CD4-positive, alpha-beta T cell (primary cell): ENCODE measurements around the gene SPTBN5. TPM values are rescaled to one million over a fixed set of nuclear protein-coding genes. Genes with fewer than 3 reads are reported as not detected.

ENCODE experiments used
- ATAC-seq: fragments of 200-7000 bp; cut with Tn5 transposase; one replicate; pipeline ENCODE4 v1.10.0; 2022; ENCODE audit warnings: mild to moderate bottlenecking; ENCODE audit not compliant: poor library complexity
- CTCF ChIA-PET: fragments of 350-600 bp; sonication (Branson Sonifier 250); formaldehyde crosslinking; loops from one replicate; lab custom pipeline; 2021; ENCODE audit warnings: antibody characterized with exemption, inconsistent platforms; lab: Charles Lee
- POLR2A ChIA-PET: fragments of 350-600 bp; sonication (Branson Sonifier 250); formaldehyde crosslinking; loops from one replicate; lab custom pipeline; 2021; ENCODE audit warnings: antibody characterized with exemption, inconsistent platforms; lab: Charles Lee
- DNase-seq, 14 experiments: peaks; one replicate each; pipeline ENCODE4 v3.0.0-alpha.2; 2013 to 2020; ENCODE audit warnings: mixed read lengths in 2 of 14
- H3K27ac ChIP-seq, 2 donors: one replicate each; pipeline versions ENCODE4 v1.5.1 to v1.7.0; 2013; ENCODE audit warnings: low read length in 2 of 2, low read depth in 1 of 2, mild to moderate bottlenecking in 1 of 2
- H3K27me3 ChIP-seq, 2 experiments: 1 replicate in 1 of 2; 2 replicates in 1 of 2; pipeline versions ENCODE4 v1.6.1 to v1.7.0; 2013; ENCODE audit warnings: low read length in 2 of 2, control low read depth in 1 of 2, mild to moderate bottlenecking in 1 of 2, moderate library complexity in 1 of 2; ENCODE audit not compliant: insufficient read depth in 2 of 2, control insufficient read depth in 1 of 2
- H3K36me3 ChIP-seq: one replicate; pipeline ENCODE4 v1.6.1; 2013; ENCODE audit warnings: low read length, control low read depth; ENCODE audit not compliant: insufficient read depth
- H3K4me1 ChIP-seq: one replicate; pipeline ENCODE4 v1.6.1; 2013; ENCODE audit warnings: low read length, control low read depth; ENCODE audit not compliant: insufficient read depth
- H3K4me3 ChIP-seq: one replicate; pipeline ENCODE4 v1.5.1; 2013; ENCODE audit warnings: mild to moderate bottlenecking, low read length, moderate library complexity
- H3K9me3 ChIP-seq, 2 experiments: 1 replicate in 1 of 2; 2 replicates in 1 of 2; pipeline versions ENCODE4 v1.6.1 to v1.7.0; 2013; ENCODE audit warnings: low read length in 2 of 2, mild to moderate bottlenecking in 2 of 2, control low read depth in 1 of 2, moderate library complexity in 1 of 2; ENCODE audit not compliant: control insufficient read depth in 1 of 2, insufficient read depth in 1 of 2
- H3K27ac Mint-ChIP-seq: one replicate; pipeline ENCODE4 v1.8.0; 2020; ENCODE audit warnings: mixed read lengths
- H3K27me3 Mint-ChIP-seq: one replicate; pipeline ENCODE4 v1.8.0; 2021; ENCODE audit warnings: mixed read lengths
- H3K36me3 Mint-ChIP-seq: one replicate; pipeline ENCODE4 v1.8.0; 2021; ENCODE audit warnings: low read depth, mixed read lengths
- H3K4me1 Mint-ChIP-seq: one replicate; pipeline ENCODE4 v1.8.0; 2021; ENCODE audit warnings: low read depth, mixed read lengths
- H3K4me3 Mint-ChIP-seq: one replicate; pipeline ENCODE4 v1.8.0; 2020; ENCODE audit warnings: mild to moderate bottlenecking, mixed read lengths
- H3K9me3 Mint-ChIP-seq: one replicate; pipeline ENCODE4 v1.8.0; 2020; ENCODE audit warnings: mixed read lengths
- intact Hi-C, 2 experiments: fragments of 100-400 bp; cut with DNase I in 1 of 2; cut with micrococcal nuclease in 1 of 2; formaldehyde crosslinking; loops; one replicate each; pipeline versions ENCODE4 v1.15.1 to v1.9.0; 2023 to 2025; cut with DNase I, micrococcal nuclease
- total RNA-seq, 174 experiments: library from RNA in 2 of 174; stranded (reverse) in 2 of 174; gene quantifications; one replicate each; pipeline ENCODE4 v1.2.3 and lab custom pipeline; 2021 to 2026
- TF ChIP-seq, protein P1 (sequence below): fragments of 200-600 bp; IDR thresholded peaks from one replicate; pipeline ENCODE4 v1.8.0; 2022; ENCODE audit warnings: antibody characterized with exemption, mild to moderate bottlenecking

SPTBN5 gene
- total RNA-seq, 2 experiments from 2014 or later: 2.2 to 2.3 TPM

- Histone ChIP-seq H3K4me1 (peaks cover 9% of the 10 kb centered on the region), H3K27me3 (peaks cover 0 to 12% of the 10 kb centered on the region in 2 experiments), H3K36me3 (no peaks in the 10 kb centered on the region), H3K27ac (no peak overlapping the region), H3K9me3 (no peaks in the 10 kb centered on the region), H3K4me3 (no peak overlapping the region)
- H3K4me1 Mint-ChIP-seq: peaks cover 9% of the 10 kb centered on the region
- intact Hi-C loops: no loop called here
- H3K9me3 Mint-ChIP-seq: no peaks in the 10 kb centered on the region
- TF ChIP-seq, protein P1, sequence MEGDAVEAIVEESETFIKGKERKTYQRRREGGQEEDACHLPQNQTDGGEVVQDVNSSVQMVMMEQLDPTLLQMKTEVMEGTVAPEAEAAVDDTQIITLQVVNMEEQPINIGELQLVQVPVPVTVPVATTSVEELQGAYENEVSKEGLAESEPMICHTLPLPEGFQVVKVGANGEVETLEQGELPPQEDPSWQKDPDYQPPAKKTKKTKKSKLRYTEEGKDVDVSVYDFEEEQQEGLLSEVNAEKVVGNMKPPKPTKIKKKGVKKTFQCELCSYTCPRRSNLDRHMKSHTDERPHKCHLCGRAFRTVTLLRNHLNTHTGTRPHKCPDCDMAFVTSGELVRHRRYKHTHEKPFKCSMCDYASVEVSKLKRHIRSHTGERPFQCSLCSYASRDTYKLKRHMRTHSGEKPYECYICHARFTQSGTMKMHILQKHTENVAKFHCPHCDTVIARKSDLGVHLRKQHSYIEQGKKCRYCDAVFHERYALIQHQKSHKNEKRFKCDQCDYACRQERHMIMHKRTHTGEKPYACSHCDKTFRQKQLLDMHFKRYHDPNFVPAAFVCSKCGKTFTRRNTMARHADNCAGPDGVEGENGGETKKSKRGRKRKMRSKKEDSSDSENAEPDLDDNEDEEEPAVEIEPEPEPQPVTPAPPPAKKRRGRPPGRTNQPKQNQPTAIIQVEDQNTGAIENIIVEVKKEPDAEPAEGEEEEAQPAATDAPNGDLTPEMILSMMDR: no peak
- DNase-seq (no peak), ATAC-seq (no peak)
- H3K4me3 Mint-ChIP-seq: peak overlapping the region; percentile 54
- ChIA-PET CTCF (interaction anchor here (1.2 kb wide), 1 partner anchor 23 kb away, joined by 5 read pairs; no protein-coding TSS in a partner anchor), POLR2A (interaction anchor here (0.7 to 1.8 kb wide), 2 partner anchors 10 to 14 kb away, joined by 3 to 4 read pairs; no protein-coding TSS in a partner anchor)
- no peak overlapping the region for H3K27ac Mint-ChIP-seq
- no peaks in the 10 kb centered on the region for H3K36me3 Mint-ChIP-seq
- peaks cover 15% of the 10 kb centered on the region for H3K27me3 Mint-ChIP-seq
Measured at GRCh38 chr15:41881086-41881485, 12.8 kb downstream of the SPTBN5 start.

DNA sequence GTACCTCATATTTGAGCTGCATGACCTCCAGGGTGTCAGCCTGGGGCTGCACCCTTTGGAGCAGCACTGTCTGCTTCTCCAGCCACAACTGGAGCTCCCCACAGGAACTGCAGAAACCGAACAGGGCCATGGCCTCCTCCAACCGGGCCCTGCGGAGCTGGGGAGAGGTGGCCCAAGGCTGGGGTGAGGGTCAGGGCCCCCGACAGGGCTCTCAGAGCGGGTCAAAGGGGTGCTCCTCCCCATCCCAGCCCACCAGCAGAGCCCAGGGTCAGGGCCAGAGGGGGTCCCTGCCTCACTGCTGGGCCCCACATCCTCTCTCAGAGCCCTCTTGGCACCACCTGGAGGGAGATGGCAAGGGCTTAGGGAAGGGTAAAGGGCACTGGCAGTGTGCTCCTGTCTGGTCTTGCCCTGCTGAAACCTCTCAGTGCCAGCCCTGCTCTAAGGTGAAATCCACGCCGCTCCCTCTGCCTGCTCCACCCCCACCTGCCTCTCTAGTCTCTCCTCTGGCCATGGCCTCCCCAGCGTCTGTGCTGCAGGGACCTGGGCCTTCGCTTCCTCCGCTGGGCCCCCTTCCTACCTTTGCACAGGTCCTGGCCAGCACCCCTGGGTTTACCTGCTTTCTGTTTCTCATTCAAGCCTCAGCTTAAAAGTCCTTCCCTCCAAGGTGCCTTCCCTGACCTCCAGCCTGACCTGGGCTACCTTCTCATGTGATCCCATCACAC lies 13.5 kb downstream of the SPTBN5 start:
- CTCF ChIA-PET: interaction anchor here (1.2 kb wide), 1 partner anchor 24 kb away, joined by 5 read pairs; no protein-coding TSS in a partner anchor
- TF ChIP-seq, protein P1: no peak
- Histone ChIP-seq H3K27ac (no peak overlapping the region), H3K4me1 (peaks cover 9% of the 10 kb centered on the region), H3K36me3 (no peaks in the 10 kb centered on the region), H3K9me3 (no peaks in the 10 kb centered on the region), H3K4me3 (no peak overlapping the region), H3K27me3 (peaks cover 0 to 12% of the 10 kb centered on the region in 2 experiments)
- Mint-ChIP-seq H3K4me3 (no peak overlapping the region), H3K4me1 (peaks cover 7% of the 10 kb centered on the region), H3K27me3 (peaks cover 15% of the 10 kb centered on the region), H3K27ac (no peak overlapping the region), H3K36me3 (no peaks in the 10 kb centered on the region), H3K9me3 (no peaks in the 10 kb centered on the region)
- ATAC-seq (no peak), DNase-seq (no peak)
- POLR2A ChIA-PET: interaction anchor here (0.7 to 1.8 kb wide), 2 partner anchors 9 to 14 kb away, joined by 3 to 4 read pairs; no protein-coding TSS in a partner anchor
- intact Hi-C loops: no loop called here

DNA sequence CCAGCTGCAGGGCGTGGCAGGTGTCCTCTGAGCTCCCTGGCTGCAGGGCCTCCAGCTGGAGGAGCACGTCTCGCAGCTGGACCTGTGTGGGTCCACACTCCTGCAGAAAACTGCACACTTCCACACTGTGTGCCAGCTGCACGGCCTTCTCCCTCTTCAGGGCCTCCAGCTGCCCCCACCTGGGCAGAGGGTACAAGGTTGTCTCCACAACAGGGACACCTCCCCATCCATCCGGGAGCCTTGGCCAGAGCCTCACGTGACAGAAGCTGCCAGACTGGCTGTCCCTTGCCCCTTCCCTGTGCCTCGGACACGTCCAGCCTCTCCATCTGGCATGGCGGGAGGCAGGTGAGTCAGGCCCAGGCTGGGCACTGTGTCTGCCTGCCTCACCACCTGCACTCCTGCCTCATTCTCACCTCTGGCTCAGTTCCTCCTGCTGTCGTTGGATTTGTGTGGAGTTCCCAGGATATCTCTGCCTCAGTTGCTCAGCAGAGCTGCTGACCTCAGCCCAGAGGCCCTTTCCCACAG lies 14.5 kb downstream of the SPTBN5 start:
- intact Hi-C loops: no loop called here
- Histone ChIP-seq H3K4me1 (peaks cover 9% of the 10 kb centered on the region), H3K36me3 (no peaks in the 10 kb centered on the region), H3K9me3 (no peaks in the 10 kb centered on the region), H3K4me3 (no peak overlapping the region), H3K27me3 (peaks cover 0 to 12% of the 10 kb centered on the region in 2 experiments), H3K27ac (no peak overlapping the region)
- H3K27me3 Mint-ChIP-seq: peaks cover 14% of the 10 kb centered on the region
- H3K36me3 Mint-ChIP-seq: no peaks in the 10 kb centered on the region
- no peak overlapping the region for H3K27ac Mint-ChIP-seq
- ATAC-seq (no peak), DNase-seq (no peak)
- H3K9me3 Mint-ChIP-seq: no peaks in the 10 kb centered on the region
- ChIA-PET CTCF (no interaction called here), POLR2A (no interaction called here)
- H3K4me1 Mint-ChIP-seq: peaks cover 6% of the 10 kb centered on the region
- TF ChIP-seq, protein P1: no peak
- no peak overlapping the region for H3K4me3 Mint-ChIP-seq
